Left ventricle myocardium inferior (tissue), 1 donor: ENCODE measurements around the gene ZNF304. TPM values are rescaled to one million over a fixed set of nuclear protein-coding genes. Genes with fewer than 3 reads are reported as not detected.
A peak's percentile ranks its signal among the peaks of the same experiment; 100 is the strongest.

Experiments used
- DNase-seq: peaks from one replicate; pipeline ENCODE4 v3.0.0-alpha.2; 2020
- H3K27ac ChIP-seq: fragments of 200-600 bp; replicated peaks from 2 replicates; pipeline ENCODE4 v1.8.0; 2021
- H3K27me3 ChIP-seq: fragments of 200-600 bp; 2 replicates; pipeline ENCODE4 v1.8.0; 2021; ENCODE audit warnings: low read depth
- H3K36me3 ChIP-seq: fragments of 200-600 bp; 2 replicates; pipeline ENCODE4 v1.8.0; 2021
- H3K4me1 ChIP-seq: fragments of 200-600 bp; 2 replicates; pipeline ENCODE4 v1.8.0; 2021
- H3K4me3 ChIP-seq: fragments of 200-600 bp; 2 replicates; pipeline ENCODE4 v1.8.0; 2021; ENCODE audit warnings: mild to moderate bottlenecking, moderate library complexity
- H3K9me3 ChIP-seq: fragments of 200-600 bp; replicated peaks from 2 replicates; pipeline ENCODE4 v1.8.0; 2021
- CTCF ChIP-seq: fragments of 200-600 bp; IDR thresholded peaks from 2 replicates; pipeline ENCODE4 v1.8.0; 2021; ENCODE audit warnings: antibody characterized with exemption, mild to moderate bottlenecking, borderline replicate concordance
- intact Hi-C: fragments of 100-400 bp; cut with micrococcal nuclease; formaldehyde crosslinking; loops from one replicate; pipeline ENCODE4 v1.11.0; 2022
- long read RNA-seq: library from polyadenylated mRNA; unstranded; transcript quantifications from one replicate; pipeline ENCODE4 v2.0.0, GENCODE V29; 2021
- total RNA-seq: library from RNA; stranded (reverse); fragmentation: NEBNext Ultra II Directional; extraction: Animal tissue kit (Norgen Biotek cat#: 25700); gene quantifications from one replicate; pipeline ENCODE4 v1.2.1, GENCODE V29; 2021
- donor health status: DM: no; HTN: yes; CAD: no; lungs with severe emphysema.

ZNF304 gene
- total RNA-seq: 8.0 TPM
- long read RNA-seq, full-length matches to known transcripts: 7 of 9 reads
- long read RNA-seq, partial matches to known transcripts: 0 of 9 reads
- long read RNA-seq, other reads (novel, unspliced or antisense): 2 of 9 reads

DNA sequence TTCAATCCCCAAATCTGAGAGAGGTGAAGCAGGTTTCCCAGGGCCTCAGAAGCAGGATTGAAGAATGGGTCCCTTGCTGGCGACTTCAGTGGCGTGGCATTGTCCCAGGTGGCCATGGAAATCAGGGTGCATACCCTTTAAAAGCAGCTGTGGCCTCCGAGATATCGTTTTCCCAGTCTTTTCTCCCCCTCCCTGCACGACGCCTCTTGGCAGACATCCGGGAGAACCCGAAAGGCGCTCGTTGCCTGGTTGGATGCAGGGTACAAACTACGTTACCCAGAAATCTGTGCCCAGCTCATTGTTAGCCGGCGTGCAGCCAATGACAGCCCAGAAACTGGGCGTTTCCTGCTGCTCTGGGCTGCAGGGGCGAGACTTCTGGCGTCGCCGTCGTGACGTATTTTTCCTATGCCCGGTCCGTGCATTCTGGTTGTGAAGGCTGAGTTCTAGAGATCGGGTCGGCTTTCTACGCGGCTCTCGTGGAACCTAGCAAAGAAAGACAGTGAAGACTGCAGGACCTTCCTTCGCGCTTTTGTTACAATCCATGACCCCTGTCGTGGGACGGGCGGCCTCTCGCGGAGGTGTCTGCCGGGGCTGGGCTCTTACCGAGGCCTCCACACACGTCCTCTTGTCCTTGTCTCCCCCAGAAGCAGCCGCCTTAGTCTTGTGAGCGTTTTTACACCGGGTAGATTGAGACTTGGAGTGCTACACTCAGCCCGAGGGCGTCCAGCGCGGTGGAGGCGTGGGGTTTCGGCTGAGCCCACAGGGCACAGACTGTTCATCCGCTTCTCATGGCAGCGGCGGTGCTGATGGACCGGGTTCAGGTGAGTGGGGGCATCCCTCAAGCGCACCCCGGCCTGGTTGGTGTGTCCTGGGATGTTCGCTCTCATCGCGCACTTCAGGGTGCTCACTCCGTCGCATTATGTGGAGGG, at the start of gene ZNF304:
Gene ZNF304, plus strand, starts transcription at position 395 of the 929 bp plus-strand sequence. Its CDS starts 394 bp downstream, at position 789.
- intact Hi-C loops: no loop called here
- DNase-seq: peak; percentile 94
- peak within 1 kb of the TSS; percentile 96 for H3K4me3 ChIP-seq
- TF ChIP-seq CTCF: no peak
- H3K9me3 ChIP-seq: peaks cover 39% of the 10 kb centered on the region
- H3K27me3 ChIP-seq: no peaks in the 10 kb centered on the region
- peaks cover 38% of the 10 kb centered on the region for H3K36me3 ChIP-seq
- peak within 1 kb of the TSS; percentile 91 for H3K27ac ChIP-seq
- H3K4me1 ChIP-seq: peaks cover 47% of the 10 kb centered on the region

DNA sequence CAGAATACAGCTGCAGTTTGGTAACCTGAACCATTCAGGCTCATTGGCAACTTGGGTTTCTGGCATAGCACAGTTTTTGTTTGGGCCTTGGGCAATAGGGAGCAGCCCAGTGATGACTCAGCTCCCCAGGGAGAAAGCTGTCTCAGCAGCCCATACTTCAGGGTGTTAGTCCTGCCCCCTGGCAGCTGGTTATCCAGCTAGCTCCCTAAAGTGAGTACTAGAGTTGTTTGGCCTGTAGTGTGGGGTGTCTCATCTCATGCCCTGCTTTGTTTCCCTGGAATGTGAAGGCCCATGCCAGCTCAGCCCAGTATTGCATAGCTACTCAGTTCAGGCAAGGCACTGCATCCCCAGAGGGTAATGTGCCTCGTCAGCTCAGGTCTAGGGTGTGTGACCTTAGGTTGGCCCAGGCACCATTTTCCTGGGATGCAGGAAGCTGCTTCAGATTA, 49.0 kb upstream of the ZNF304 start:
- H3K9me3 ChIP-seq: no peaks in the 10 kb centered on the region
- H3K36me3 ChIP-seq: peaks cover 69% of the 10 kb centered on the region
- H3K27me3 ChIP-seq: no peaks in the 10 kb centered on the region
- TF ChIP-seq CTCF: no peak
- H3K27ac ChIP-seq: peak overlapping the region; percentile 20
- H3K4me1 ChIP-seq: peaks cover 21% of the 10 kb centered on the region
- no peak for DNase-seq
- no peak overlapping the region for H3K4me3 ChIP-seq
- intact Hi-C loops: no loop called here

DNA sequence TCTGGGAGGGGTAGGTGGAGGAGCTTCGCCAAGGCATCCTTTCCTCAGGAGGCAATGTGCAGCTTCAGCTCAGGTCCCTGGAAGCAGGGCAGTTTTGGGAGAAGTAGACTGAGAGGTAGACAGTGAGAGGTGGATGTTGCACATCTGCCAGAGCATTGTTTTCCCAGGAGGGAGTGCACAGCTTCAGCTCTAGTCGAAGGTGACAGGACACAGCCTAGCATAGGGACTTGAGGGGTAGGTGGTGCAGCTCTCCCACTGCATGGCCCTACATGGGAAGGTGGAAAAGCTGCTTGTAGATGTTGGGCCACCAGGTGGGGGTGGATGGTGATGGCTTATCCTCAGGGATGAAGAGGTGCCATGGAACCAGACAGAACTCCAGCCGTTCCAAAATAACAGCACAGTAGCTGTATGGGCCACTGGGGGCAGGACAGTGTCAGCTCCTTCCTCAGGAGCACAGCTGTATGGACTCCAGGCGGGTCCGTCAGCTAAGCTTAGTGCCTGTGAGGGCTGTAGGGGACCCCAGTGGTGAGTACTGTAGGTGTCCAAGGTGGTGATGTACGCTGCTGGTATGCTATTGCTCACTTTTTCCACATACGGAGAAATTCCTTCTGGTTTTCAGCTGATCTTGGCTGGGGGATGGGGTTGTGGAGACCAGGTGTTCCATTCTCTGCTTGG, 48.2 kb upstream of the ZNF304 start:
- Histone ChIP-seq H3K4me3 (no peak overlapping the region), H3K27me3 (no peaks in the 10 kb centered on the region), H3K27ac (no peak overlapping the region), H3K4me1 (peaks cover 21% of the 10 kb centered on the region), H3K36me3 (peaks cover 61% of the 10 kb centered on the region), H3K9me3 (no peaks in the 10 kb centered on the region)
- intact Hi-C loops: no loop called here
- TF ChIP-seq CTCF: no peak
- no peak for DNase-seq

DNA sequence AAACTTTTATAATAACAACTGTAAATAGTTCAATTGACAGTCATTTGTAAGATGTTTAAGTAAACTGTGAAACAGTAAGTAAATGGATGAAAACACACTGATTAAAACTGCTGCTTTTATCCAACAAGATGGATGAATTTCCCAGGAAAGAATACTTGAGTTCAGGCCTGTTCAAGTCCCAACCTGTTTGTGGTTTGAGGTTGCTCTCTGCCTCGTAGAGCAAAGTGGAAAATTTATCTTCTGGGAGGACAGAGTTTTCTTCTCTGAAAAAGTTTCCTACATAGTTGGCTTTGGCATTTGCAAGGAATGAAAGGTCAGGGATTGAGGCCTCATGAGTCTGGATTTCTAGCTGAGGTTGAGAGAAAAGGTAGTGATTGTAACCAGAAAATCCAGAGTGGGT, 46.0 kb upstream of the ZNF304 start:
- peaks cover 21% of the 10 kb centered on the region for H3K4me1 ChIP-seq
- H3K36me3 ChIP-seq: peaks cover 40% of the 10 kb centered on the region
- DNase-seq: no peak
- H3K27ac ChIP-seq: no peak overlapping the region
- TF ChIP-seq CTCF: no peak
- H3K9me3 ChIP-seq: no peaks in the 10 kb centered on the region
- intact Hi-C loops: no loop called here
- no peaks in the 10 kb centered on the region for H3K27me3 ChIP-seq
- no peak overlapping the region for H3K4me3 ChIP-seq

DNA sequence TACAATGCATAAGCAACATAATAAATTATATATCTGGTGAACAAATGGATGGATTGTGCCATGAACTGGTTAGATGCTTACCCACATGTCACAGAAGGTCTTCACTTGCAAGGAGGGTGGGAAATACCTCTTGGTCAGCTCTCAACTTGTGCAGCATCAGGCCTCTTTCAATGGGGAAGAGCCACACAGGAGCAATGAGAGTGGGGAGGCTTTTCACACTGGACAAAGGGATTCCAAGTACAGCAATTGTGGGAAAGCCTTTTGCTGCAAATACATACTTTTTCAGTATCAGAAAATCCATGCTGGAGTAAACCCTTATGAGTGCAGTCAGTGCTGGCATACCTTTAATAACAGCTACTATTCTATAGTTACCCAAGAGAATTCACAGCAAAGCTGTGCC, 42.6 kb upstream of the ZNF304 start:
- TF ChIP-seq CTCF: no peak
- Histone ChIP-seq H3K36me3 (peaks cover 12% of the 10 kb centered on the region), H3K4me3 (no peak overlapping the region), H3K27me3 (no peaks in the 10 kb centered on the region), H3K27ac (no peak overlapping the region), H3K9me3 (no peaks in the 10 kb centered on the region), H3K4me1 (peaks cover under 1% of the 10 kb centered on the region)
- no peak for DNase-seq
- intact Hi-C loops: no loop called here
